ENCODE measurements around the gene SNN.

Gene SNN

DNA sequence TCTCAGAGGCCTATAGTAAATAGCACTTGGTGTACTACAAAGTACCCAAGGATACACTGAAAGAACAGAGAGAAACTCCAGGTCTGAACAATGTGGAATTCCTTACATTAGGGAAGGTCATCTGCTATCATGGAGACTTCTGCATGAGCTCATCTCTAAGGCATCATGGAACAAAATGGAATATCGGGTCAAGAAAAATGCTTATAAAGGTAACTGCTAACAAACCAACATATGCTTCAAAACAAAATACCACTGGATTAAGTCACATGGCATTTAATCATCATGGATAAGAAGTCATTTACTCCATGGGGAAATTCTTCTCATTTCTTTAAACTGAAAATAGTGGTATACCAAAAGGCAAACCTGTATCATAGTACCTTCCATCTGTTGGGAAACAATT, 40.2 kb downstream of the SNN start:
- Histone ChIP-seq H3K4me1 (ENCODE audit: low read depth, poor library complexity, severe bottlenecking) (peaks cover 71% of the 10 kb centered on the region), H3K27ac (peak overlapping the region; percentile 66; the same call in 1 of the 2 replicates), H3K4me2 (peak overlapping the region; percentile 70; the same call in 1 of the 2 replicates), H4K20me1 (ENCODE audit: insufficient read depth) (no peaks in the 10 kb centered on the region), H3K4me3 (IDR thresholded peaks at IDR 0.05; ENCODE audit: insufficient read depth, low read depth, low read length) (no peak overlapping the region), H2AFZ (ENCODE audit: low read depth) (no peak overlapping the region), H3K9ac (no peak overlapping the region), H3K27me3 (ENCODE audit: insufficient read depth, low read depth) (no peaks in the 10 kb centered on the region), H3K36me3 (ENCODE audit: insufficient read depth) (peaks cover 6% of the 10 kb centered on the region; the same call in 1 of the 2 replicates), H3K79me2 (ENCODE audit: insufficient read depth, low read depth) (peaks cover 33% of the 10 kb centered on the region; the same call in 1 of the 2 replicates)
- TF ChIP-seq CTCF (conservative IDR thresholded peaks at IDR 0.05; ENCODE audit: low read depth, low read length) = no peak

DNA sequence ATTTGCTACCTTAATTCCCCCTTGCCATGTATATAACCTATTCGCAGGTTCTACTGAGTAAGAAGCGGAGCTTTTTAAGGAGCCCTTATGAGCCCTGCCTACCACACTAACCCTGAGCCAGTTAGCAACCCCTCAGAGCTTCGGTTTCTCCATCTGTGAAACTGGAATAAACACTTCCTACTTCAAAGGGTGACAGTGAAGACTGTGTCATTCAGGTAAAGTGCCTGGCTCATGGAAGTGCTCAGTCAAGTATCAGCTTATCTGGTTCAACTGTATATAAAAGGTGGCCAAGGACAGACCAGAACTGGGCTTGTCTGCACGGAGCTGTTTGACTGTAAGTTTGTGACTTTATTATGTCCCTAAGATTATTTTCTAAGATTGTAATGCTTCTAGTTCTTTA, 43.4 kb downstream of the SNN start:
- Histone ChIP-seq H4K20me1 (ENCODE audit: insufficient read depth) (no peaks in the 10 kb centered on the region), H3K4me1 (ENCODE audit: low read depth, poor library complexity, severe bottlenecking) (peaks cover 45% of the 10 kb centered on the region), H2AFZ (ENCODE audit: low read depth) (no peak overlapping the region), H3K4me3 (IDR thresholded peaks at IDR 0.05; ENCODE audit: insufficient read depth, low read depth, low read length) (no peak overlapping the region), H3K9ac (no peak overlapping the region), H3K27ac (peak overlapping the region; percentile 6; the same call in 1 of the 2 replicates), H3K36me3 (ENCODE audit: insufficient read depth) (peaks cover 13% of the 10 kb centered on the region; the same call in 1 of the 2 replicates), H3K4me2 (no peak overlapping the region), H3K79me2 (ENCODE audit: insufficient read depth, low read depth) (peaks cover 24% of the 10 kb centered on the region; the same call in 1 of the 2 replicates), H3K27me3 (ENCODE audit: insufficient read depth, low read depth) (no peaks in the 10 kb centered on the region)
- no peak for TF ChIP-seq CTCF (conservative IDR thresholded peaks at IDR 0.05; ENCODE audit: low read depth, low read length)

GRCh38 chr16:11712122-11712521, 43.9 kb downstream of the SNN start:
- Histone ChIP-seq H4K20me1 (ENCODE audit: insufficient read depth) (no peaks in the 10 kb centered on the region), H3K79me2 (ENCODE audit: insufficient read depth, low read depth) (peaks cover 25% of the 10 kb centered on the region; the same call in 1 of the 2 replicates), H3K4me2 (no peak overlapping the region), H3K36me3 (ENCODE audit: insufficient read depth) (peaks cover 14% of the 10 kb centered on the region; the same call in 1 of the 2 replicates), H3K4me1 (ENCODE audit: low read depth, poor library complexity, severe bottlenecking) (peaks cover 44% of the 10 kb centered on the region), H3K27me3 (ENCODE audit: insufficient read depth, low read depth) (no peaks in the 10 kb centered on the region), H3K9ac (no peak overlapping the region), H3K4me3 (IDR thresholded peaks at IDR 0.05; ENCODE audit: insufficient read depth, low read depth, low read length) (no peak overlapping the region), H2AFZ (ENCODE audit: low read depth) (no peak overlapping the region), H3K27ac (no peak overlapping the region)
- no peak for TF ChIP-seq CTCF (conservative IDR thresholded peaks at IDR 0.05; ENCODE audit: low read depth, low read length)

DNA sequence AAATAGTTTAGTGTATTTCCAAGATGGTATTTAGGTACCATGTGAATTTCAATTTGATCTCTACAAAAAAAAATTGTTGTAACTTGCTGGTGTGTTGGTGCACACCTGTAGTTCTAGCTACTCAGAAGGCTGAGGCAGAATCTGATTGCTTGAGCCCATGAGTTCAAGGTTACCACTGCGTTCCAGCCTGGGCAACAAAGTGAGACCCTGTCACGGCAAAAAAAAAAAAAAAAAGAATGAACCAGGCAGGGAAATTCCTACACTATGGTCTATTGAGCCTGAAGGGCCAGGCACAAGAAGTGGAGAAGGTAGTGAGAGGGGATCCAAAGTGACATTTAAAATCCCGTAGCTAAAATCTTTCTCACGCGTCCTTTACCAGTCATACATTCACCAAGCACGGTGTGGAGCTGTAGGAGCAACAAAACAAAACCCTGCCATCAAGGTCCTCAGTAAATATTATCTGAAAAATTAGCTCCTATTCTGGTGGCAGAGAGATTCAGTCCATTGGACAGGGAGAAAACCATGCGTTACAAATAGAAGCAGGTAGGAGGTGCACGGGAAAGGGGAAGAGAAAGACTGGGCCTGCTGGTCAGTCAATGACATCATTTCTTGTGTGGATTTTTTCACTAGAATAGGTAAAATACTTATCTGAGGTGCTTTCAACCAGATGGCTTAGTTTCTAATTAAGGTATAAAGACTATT, 47.1 kb downstream of the SNN start:
- Histone ChIP-seq H3K27me3 (ENCODE audit: insufficient read depth, low read depth) (no peaks in the 10 kb centered on the region), H3K27ac (no peak overlapping the region), H4K20me1 (ENCODE audit: insufficient read depth) (no peaks in the 10 kb centered on the region), H3K4me2 (no peak overlapping the region), H3K9ac (no peak overlapping the region), H3K36me3 (ENCODE audit: insufficient read depth) (peaks cover 17% of the 10 kb centered on the region; the same call in 1 of the 2 replicates), H3K4me3 (IDR thresholded peaks at IDR 0.05; ENCODE audit: insufficient read depth, low read depth, low read length) (no peak overlapping the region), H2AFZ (ENCODE audit: low read depth) (no peak overlapping the region), H3K79me2 (ENCODE audit: insufficient read depth, low read depth) (peaks cover 19% of the 10 kb centered on the region; the same call in 1 of the 2 replicates), H3K4me1 (ENCODE audit: low read depth, poor library complexity, severe bottlenecking) (peaks cover 38% of the 10 kb centered on the region)
- no peak for TF ChIP-seq CTCF (conservative IDR thresholded peaks at IDR 0.05; ENCODE audit: low read depth, low read length)

All from KMS-11 (cell line).